CD4-positive, alpha-beta T cell treated with Interleukin-12 subunit alpha and Interleukin-12 subunit beta, for 1 hour (primary cell): Measurements from ENCODE around the gene BPIFB3.
"Not testable (repeated sequence)": the region's sequence is repeated elsewhere in the genome, so short reads cannot be mapped to it uniquely, and the experiment has no call there.

Experiments used
- DNase-seq: peaks from one replicate; pipeline ENCODE4 v3.0.0-alpha.2; 2020

BPIFB3 gene

GRCh38 chr20:33028875-33029274 is 24.8 kb upstream of the BPIFB3 start:
- DNase-seq, result no peak

DNA sequence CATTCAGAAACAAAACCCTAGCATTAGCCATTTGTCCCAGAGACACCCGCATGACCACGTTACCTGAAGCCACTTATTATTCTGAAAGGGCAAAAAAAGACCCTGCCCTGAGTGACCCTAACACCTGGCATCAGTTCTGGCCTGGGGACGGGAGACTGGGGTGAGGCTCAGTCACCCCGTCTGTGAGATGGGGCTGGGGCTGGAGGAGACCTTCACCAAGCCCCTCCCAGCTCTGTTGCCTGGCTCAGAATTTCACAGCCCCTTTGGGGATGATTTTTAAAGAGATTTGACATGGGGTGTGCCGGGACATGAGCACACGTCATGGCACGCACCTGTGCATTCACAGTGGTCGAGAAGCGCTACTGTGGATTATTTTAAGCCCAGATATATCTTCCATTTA is 23.6 kb upstream of the BPIFB3 start:
- DNase-seq, result no peak

GRCh38 chr20:33030569-33030968 is 23.1 kb upstream of the BPIFB3 start:
- DNase-seq, result no peak

DNA sequence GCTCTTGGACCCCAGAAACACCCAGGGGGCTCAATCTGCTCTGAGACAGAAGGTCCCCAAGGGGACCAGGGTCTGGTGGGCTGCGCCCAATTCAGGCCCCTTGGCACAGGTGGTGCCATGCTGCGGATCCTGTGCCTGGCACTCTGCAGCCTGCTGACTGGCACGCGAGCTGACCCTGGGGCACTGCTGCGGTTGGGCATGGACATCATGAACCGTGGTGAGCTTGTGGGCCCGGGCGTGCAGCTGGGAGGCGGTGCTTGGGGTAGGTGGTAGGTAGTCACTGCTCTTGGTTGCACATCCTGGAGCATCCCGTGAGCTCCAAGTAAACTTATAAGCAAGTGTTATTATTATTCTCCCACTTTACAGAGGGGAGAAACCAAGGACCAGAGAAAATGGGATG is 22.2 kb upstream of the BPIFB3 start, which contains the start of gene BPIFB6:
BPIFB6 (plus strand) TSS at position 118 of the 400 bp plus-strand sequence; CDS start at position 118, 0 bp downstream.
- DNase-seq, result no peak

GRCh38 chr20:33032555-33032954 is 21.1 kb upstream of the BPIFB3 start:
- DNase-seq, result no peak

DNA sequence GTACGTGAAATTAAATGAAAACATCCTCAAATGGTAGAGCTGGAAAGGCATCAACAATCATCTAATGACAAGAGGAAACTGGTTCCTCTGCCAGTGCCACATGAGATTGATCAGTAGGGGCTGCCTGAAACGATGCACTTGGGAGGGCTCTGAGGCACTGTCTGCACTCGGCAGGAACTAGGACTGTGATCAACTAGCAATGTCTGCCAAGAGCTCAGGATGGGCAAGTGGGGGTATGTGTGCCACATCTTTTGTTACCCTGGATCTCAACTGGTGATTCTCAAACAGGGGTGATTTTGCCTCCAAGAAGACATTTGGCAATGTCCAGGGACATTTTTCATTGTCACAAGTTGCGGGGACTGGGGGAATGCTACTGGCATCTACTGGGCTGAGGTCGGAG is 20.3 kb upstream of the BPIFB3 start:
- DNase-seq, result no peak

GRCh38 chr20:33034115-33034514 is 19.6 kb upstream of the BPIFB3 start:
- no peak for DNase-seq

DNA sequence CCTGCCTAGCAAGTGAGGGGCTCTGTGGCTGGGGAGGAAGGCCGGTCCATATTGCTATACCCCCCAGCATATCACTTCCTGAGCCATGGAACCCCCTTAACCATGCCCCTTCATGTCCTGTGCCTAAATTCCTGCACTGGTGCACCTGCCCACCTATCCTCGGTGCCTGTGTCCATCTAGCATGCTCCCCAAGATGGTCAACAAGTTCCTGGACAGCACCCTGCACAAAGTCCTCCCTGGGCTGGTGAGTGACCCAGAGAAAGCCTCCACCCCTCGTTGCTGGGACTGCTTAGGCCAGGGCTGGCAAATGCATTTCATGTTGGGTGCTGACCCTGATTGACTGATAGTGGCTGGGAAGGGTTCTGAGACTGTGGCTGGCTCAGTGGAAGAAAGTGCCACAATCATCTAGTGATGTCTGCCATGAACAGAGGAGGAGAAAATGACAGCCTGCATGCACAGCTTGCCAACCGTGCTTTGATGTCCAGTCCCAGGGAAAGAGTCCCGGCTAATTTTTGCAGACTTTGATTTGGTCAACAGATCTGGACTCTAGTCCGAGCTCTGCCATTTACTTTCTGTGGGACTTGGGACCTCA is 18.7 kb upstream of the BPIFB3 start:
- no peak for DNase-seq

DNA sequence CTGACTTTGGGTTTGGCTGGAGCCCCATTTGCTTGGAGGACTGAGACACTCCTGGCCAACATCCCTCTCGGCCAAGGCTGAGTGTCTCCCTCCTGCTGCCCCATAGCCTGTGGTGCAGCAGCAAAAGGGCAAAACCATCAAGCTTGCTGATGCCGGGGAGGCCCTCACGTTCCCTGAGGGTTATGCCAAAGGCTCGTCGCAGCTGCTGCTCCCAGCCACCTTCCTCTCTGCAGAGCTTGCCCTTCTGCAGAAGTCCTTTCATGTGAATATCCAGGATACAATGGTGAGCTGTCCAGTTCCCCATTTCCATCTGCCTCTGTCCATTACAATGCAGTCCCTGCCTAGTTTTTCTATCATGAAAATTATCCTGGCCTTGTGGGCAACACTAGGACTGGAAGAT is 16.2 kb upstream of the BPIFB3 start:
- DNase-seq, result no peak

DNA sequence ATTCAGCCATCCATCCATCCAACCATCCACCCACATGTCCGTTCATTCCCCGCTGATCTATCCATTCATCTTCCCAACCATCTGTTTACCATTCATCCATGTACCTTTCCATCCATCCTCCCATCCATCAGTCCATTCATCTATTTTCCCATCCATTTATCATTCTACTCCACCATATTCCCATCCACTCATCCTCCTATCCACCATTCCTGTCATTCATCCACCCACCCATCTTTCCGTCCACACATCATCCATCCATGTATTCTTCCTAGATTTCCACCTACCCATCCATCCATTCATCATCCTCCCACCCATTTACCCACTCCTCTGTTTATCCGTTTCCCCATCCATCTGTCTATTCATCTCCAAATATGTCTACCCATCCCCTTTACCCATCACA is 15.5 kb upstream of the BPIFB3 start:
- DNase-seq, result no peak

DNA sequence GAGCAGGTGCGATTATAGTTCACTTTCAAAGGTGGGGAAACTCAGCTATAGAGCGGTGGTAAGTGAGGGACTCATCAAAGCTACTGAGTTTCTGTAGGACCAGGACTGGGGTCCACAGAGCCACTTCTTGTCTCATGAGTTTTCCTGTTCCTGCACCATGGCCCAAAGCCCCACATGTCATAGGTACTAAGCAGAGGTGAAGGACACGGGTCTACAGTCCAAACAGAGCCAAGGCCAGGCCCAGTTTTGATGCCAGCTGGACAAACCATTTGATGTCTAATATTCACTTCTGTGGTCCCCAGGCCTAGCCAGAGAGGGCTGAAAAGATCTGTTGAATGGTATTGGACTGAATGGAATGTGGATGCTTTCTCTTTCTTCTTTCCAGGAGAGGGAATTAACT is 11.3 kb upstream of the BPIFB3 start:
- no peak for DNase-seq

DNA sequence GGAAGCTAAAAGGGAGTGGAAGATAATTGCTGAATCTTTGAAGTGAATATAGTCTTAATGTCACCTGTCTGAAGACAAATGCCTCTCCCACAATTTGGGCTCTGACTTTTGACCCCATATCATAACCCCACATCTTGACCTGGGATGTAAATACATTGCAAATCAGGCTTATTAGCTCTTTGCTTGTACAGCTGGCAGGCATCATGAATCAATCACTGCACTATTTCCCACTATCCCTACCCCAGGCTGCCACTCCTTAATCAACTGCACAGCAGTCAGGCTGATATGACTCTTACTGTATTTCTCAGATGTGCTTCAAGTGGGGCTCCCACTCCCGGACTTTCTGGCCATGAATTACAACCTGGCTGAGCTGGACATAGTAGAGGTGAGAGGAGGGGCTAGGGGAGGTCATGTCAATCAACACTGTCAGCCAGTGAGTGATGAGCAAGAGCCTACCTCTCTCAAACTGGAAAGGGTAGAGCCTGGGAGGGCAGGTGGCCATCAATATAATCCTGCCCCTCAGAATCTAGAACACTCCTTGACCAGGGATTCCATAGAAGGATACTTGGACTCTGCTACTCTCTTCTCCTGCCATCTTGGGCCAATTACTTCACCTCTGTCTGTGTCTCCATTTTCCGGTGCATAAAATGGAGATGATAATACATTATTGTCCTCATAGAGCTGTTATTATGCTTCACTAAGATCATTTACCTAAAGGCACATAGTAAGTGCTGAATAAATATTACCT is 10.5 kb upstream of the BPIFB3 start:
- DNase-seq, result no peak

- DNase-seq, result no peak
These were observed 9.9 kb upstream of the BPIFB3 start for GRCh38 chr20:33043731-33044181.

- DNase-seq, result not testable (repeated sequence)
These were observed 8.5 kb upstream of the BPIFB3 start for GRCh38 chr20:33045129-33045721.

- DNase-seq, result no peak
These were observed 7.3 kb upstream of the BPIFB3 start for GRCh38 chr20:33046412-33046811.

GRCh38 chr20:33051333-33051732 is 2.4 kb upstream of the BPIFB3 start:
- DNase-seq, result no peak

DNA sequence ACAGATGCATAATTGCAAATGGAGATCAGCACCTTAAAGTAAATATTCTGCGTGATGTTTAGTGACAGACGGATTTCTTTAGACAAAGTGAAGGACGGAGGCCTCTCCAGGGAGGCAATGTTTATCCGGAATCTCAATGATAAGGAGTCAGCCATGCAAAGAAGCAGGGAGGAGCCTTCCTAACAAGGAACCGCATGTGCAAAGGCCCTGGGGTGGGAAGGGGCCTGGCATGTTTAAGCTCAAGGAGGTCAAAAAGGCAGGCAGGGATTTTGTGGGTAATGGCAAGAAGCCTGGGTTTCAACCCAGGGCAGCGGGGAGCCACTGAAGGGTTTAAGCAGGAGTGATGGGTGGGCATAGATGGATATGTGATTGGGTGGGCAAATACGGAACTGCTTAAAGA is 678 bp downstream of the BPIFB3 start:
- no peak for DNase-seq

DNA sequence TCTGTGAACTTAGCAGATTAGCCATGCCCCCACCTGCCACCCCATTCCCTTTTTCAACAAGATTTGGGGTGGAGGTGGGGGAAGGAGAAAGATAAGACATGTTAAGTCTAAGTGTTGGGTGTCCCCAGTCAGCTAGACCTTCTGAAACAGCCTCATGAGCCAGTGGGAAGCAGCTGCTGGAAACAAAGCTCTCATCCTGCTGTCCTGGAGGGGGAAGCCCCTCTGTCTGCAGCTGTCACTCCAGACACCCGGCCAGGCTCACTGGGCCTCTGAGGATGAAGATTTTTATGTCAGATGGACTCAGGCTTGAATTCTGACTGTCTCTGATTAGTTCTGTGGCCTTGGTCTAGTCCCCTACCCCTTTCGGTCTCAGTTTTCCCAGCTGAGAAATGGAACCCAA is 1.1 kb downstream of the BPIFB3 start:
- no peak for DNase-seq

DNA sequence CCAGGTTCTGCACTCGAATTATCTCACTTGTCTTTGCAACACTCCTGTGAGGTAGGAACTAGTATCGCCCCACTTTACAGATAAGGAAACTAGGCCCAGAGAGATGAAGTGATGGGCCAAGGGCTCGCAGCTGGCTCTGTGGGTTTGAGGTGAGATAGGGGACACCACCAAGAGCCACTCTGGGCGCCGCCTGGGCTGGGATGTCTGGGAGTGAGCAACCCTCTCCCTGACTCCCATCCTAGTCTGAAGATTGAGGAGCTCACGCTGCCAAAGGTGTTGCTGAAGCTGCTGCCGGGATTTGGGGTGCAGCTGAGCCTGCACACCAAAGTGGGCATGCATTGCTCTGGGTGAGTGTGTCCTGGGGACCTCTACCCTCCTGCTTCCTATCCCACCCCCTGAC is 5.4 kb downstream of the BPIFB3 start:
- DNase-seq, result no peak

DNA sequence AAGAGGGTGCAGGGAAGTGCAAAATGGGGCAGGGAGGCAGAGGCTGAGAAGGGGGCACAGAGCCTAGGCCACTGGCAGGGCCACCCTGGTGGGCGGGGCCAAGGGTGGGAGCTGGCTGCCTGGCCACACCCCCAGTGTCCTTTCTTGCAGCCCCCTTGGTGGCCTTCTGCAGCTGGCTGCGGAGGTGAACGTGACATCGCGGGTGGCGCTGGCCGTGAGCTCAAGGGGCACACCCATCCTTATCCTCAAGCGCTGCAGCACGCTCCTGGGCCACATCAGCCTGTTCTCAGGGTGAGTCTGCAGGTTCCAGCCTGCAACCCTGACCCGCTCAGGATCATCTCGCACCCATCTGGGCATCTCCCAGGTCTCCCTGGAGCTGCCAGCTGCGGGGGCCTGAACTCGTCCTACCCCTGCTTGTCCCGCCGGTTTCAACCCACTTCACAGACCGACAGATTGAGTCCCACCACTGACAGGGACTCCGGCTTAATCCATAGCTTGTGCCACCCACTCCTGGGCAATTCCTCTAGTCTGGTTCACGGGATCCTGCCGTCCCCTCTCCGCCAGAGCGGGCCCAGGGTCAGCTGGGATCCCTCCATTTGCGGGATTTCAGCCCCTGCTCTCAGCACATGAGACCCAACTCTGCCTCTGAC is 6.2 kb downstream of the BPIFB3 start:
- no peak for DNase-seq

DNA sequence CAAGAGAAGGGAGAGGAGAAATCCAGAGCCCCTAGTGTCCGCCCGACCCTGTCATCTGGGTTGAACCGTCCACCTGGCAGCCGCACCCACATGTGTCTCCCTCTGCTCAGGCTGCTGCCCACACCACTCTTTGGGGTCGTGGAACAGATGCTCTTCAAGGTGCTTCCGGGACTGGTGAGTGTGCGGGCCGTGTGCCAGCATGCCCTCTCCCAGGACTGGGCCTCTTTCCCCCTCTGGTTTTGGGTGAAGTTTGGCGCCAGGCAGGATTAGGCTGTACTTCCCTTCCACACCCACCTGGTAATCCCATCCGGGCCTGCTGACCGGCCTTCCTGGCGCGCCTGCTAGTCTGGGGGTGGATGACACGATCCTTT is 7.9 kb downstream of the BPIFB3 start:
- DNase-seq, result no peak

GRCh38 chr20:33062105-33062824 is 8.6 kb downstream of the BPIFB3 start:
- no peak for DNase-seq

DNA sequence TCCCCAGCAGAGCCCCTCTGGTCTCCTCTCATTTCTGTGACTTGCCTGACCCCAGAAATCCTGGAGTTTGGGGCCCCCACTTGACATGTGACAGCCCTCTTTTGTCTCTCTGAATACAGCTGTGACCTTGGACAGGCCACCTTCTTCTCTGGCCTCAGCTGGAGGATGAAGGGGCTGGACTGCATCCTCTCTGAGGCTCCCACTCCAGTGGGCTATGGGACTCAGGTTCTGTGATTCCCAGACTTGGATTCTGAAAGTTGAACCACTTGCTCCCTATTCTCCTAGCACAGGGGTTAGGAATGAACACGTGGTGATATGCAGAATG is 9.1 kb downstream of the BPIFB3 start:
- no peak for DNase-seq
